Mucosa of rectum (tissue), 2 donors: Measurements from ENCODE around the gene B3GNT8.
A peak's percentile ranks its signal among the peaks of the same experiment; 100 is the strongest.
"Not testable (repeated sequence)": the region's sequence is repeated elsewhere in the genome, so short reads cannot be mapped to it uniquely, and the experiment has no call there.

ENCODE experiments used
- H3K27ac ChIP-seq, 2 donors: one replicate each; pipeline ENCODE4 v1.7.0; 2013; ENCODE audit warnings: inconsistent platforms in 2 of 2, low read depth in 2 of 2, low read length in 2 of 2
- H3K27me3 ChIP-seq, 2 donors: one replicate each; pipeline ENCODE4 v1.7.0; 2013; ENCODE audit warnings: low read length in 2 of 2; ENCODE audit not compliant: control insufficient read depth in 2 of 2, insufficient read depth in 2 of 2
- H3K36me3 ChIP-seq, 2 donors: one replicate each; pipeline ENCODE4 v1.7.0; 2013; ENCODE audit warnings: low read length in 2 of 2; ENCODE audit not compliant: control insufficient read depth in 2 of 2, insufficient read depth in 2 of 2
- H3K4me1 ChIP-seq, 2 donors: one replicate each; pipeline ENCODE4 v1.7.0; 2013; ENCODE audit warnings: low read length in 2 of 2, mild to moderate bottlenecking in 1 of 2; ENCODE audit not compliant: control insufficient read depth in 2 of 2, insufficient read depth in 2 of 2
- H3K4me3 ChIP-seq, 2 donors: one replicate each; pipeline ENCODE4 v1.7.0; 2013; ENCODE audit warnings: low read length in 2 of 2
- H3K9ac ChIP-seq, 2 donors: one replicate each; pipeline ENCODE4 v1.7.0; 2013; ENCODE audit warnings: low read length in 2 of 2, low read depth in 1 of 2, mild to moderate bottlenecking in 1 of 2
- H3K9me3 ChIP-seq, 2 donors: one replicate each; pipeline ENCODE4 v1.7.0; 2013; ENCODE audit warnings: low read length in 2 of 2; ENCODE audit not compliant: control insufficient read depth in 2 of 2
- donor health status: healthy.
- donor health status: Normal muscosa, but diverticular disease.

B3GNT8 gene

DNA sequence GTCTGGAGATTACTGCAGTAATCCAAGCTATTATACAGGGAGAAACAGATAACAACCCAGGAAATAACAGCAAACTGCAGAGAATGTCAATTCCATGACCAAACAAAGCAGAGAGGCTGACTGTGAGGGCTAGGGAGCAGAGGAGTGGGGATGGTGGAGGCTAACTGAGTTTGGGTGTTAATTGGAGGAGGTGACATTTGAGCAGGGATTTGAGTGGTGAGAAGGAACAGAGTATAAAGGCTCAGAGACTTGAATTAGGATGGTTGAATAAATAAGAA is 9.4 kb upstream of the B3GNT8 start:
- H3K4me3 ChIP-seq = no peak overlapping the region
- no peaks in the 10 kb centered on the region for H3K9me3 ChIP-seq
- peak overlapping the region; percentile 44 to 48 for H3K27ac ChIP-seq
- peaks cover 8 to 13% of the 10 kb centered on the region in 2 donors for H3K4me1 ChIP-seq
- peak overlapping the region in 1 of 2 donors; percentile 26 for H3K9ac ChIP-seq
- H3K36me3 ChIP-seq = peaks cover 22 to 31% of the 10 kb centered on the region in 2 donors
- no peaks in the 10 kb centered on the region for H3K27me3 ChIP-seq

DNA sequence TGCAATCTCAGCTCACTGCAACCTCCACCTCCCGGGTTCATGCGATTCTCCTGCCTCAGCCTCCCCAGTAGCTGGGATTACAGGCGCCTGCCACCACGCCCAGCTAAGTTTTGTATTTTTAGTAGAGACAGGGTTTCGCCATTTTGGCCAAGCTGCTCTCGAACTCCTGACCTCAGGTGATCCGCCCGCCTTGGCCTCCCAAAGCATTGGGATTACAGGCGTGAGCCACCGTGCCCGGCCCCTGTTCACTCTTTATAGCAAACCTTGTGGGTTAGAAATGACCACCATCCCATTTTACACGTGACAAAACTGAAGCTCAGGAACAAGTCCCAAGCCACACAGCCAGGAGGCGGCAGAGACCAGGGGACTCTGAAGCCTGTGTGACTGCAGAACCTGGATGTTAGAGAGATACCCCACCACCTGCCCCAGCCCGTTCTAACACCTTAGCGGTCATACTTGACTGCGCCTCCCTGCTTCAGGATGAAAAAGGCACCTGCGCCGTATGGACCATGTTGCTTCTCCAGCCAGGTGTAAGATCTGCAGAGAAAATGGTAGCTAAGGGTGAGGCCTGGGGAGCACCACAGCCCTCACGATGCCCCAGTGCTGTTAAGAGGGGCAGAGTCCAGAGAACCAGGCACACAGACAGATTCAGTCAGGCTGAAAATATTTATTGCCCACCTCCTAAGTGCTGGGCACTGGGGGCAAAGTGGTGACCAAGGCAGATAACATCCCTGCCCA is 8.9 kb upstream of the B3GNT8 start:
- Histone ChIP-seq H3K27me3 (no peaks in the 10 kb centered on the region), H3K4me1 (peaks cover 8 to 13% of the 10 kb centered on the region in 2 donors), H3K4me3 (no peak overlapping the region), H3K27ac (peak overlapping the region in 1 of 2 donors; percentile 32), H3K9ac (no peak overlapping the region), H3K9me3 (no peaks in the 10 kb centered on the region), H3K36me3 (peaks cover 22 to 34% of the 10 kb centered on the region in 2 donors)

DNA sequence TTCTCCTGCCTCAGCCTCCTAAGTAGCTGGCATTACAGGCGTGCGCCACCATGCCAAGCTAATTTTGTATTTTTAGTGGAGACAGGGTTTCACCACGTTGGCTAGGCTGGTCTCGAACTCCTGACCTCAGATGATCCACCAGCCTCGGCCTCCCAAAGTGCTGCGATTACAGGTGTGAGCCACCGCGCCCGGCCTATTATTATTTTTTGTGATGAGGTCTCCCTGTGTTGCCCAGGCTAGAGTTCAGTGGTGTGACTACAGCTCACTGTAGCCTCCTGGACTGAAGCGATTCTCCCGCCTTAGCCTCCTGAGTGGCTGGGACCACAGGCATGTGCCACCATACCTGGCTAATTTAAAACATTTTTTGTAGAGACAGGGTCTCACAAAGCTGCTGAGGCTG is 8.2 kb upstream of the B3GNT8 start:
- H3K9me3 ChIP-seq, H3K9ac ChIP-seq, H3K27ac ChIP-seq, H3K27me3 ChIP-seq, H3K4me3 ChIP-seq: not testable (repeated sequence)
- Histone ChIP-seq H3K4me1 (peaks cover 8 to 13% of the 10 kb centered on the region in 2 donors), H3K36me3 (peaks cover 22 to 34% of the 10 kb centered on the region in 2 donors)

DNA sequence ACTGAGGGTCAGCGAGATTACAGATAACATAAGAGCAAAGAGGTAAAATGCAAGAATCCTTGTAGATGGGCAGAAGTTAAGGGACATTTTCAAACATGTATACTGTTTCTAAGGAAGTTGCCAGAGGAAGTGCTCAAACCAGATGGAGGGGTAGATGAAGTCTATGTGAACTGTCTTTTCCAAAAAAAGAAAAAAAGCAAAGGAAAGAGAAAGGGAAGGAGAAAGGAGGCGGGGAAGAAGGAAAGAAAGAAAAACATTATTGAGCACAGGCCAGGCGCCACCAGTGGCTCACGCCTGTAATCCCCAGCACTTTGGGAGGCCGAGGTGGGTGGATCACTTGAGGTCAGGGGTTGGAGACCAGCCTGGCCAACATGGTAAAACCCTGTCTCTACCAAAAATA is 7.3 kb upstream of the B3GNT8 start:
- Histone ChIP-seq H3K4me1 (peaks cover 3 to 10% of the 10 kb centered on the region in 2 donors), H3K27me3 (no peaks in the 10 kb centered on the region), H3K4me3 (no peak overlapping the region), H3K36me3 (peaks cover 22 to 34% of the 10 kb centered on the region in 2 donors), H3K27ac (no peak overlapping the region), H3K9me3 (no peaks in the 10 kb centered on the region), H3K9ac (no peak overlapping the region)

DNA sequence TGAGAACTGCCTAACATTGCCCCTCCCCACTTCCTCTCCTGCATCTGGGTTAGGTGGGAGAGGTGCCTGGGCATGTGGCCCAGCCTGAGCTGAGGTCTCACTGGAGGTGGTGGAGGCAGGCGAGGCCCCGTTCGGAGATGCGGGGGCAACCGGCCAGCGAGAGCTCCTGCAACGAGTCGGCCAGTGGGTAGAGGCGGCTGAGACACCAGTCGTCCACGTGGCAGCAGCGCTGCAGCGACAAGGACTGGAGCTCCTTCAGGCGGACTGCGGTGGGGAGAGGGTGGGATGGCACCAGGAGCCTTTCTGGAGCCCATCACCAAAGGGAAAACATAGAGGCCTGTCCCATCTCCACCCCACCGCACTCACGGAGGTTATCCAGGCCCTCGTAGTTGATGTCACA is 6.0 kb upstream of the B3GNT8 start:
- Histone ChIP-seq H3K4me1 (peaks cover 6 to 9% of the 10 kb centered on the region in 2 donors), H3K9me3 (no peaks in the 10 kb centered on the region), H3K27ac (no peak overlapping the region), H3K9ac (no peak overlapping the region), H3K27me3 (no peaks in the 10 kb centered on the region), H3K4me3 (no peak overlapping the region), H3K36me3 (peaks cover 22 to 34% of the 10 kb centered on the region in 2 donors)

DNA sequence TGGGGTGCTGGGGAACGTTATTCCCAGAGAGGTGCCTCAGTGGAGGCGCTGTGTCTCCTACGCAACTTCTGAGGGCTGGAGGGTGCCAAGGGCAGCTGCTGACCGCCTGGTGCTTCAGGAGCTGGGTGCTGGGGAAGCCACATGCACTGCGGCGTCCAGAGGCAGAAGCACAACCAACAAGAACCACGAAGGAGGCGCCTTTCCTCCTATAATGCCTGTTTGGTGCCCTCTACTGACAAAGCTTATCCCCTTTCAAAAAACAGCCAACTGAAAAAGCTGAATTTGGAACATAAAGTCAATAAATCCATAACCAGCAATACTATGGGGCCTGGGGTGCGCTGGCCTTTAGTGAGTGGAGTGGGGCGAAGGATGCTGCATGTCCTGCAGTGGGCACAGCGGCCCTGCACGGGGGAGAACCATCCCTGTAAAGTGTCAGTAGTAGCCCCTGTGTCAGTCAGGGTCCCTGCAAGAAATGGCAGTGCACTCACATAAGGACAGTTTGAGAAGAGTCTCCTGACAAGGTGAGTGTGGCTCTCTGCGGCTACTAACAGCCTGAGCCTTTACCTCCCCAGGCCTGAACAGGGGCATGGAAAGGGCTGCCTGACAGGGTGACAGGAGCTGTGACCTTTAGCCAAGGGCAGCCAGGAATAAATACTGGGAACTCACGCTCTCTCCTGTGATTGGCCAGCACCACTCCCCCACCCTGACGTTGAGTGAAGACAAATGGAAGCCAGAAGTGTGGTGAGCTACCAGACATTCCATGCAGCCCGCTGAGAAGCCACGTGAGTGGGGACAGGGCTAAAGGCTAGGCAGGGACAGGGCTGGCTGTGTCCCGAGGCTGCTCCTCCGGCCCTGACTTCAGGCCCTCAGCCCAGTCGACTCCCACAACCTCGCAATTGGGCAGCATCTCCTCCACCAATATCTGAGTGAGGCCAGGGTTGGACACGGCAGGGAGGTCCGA is 4.5 kb upstream of the B3GNT8 start:
- H3K4me3 ChIP-seq = no peak overlapping the region

DNA sequence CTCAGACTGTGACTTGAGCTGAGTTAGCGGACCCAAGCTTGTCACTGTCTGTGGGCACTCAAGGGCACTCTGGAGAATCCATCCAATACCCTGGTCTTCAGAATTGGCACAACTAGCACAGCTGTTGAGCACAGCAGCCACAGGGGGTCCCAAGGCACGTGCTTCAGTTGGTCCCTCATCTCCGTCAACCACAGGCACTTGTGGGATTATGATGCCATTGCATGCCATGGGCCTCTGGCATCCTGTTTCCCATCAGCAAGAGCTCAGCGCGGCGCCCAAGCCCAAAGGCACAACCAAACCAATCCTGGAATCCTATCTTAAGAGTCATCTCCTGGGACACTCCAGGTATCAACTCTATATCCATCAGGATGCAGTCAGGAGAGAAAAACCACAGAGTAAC is 3.7 kb upstream of the B3GNT8 start:
- no peaks in the 10 kb centered on the region for H3K27me3 ChIP-seq
- peaks cover 18 to 19% of the 10 kb centered on the region in 2 donors for H3K4me1 ChIP-seq
- no peak overlapping the region for H3K4me3 ChIP-seq
- no peak overlapping the region for H3K27ac ChIP-seq
- H3K9me3 ChIP-seq = no peaks in the 10 kb centered on the region
- H3K9ac ChIP-seq = no peak overlapping the region
- H3K36me3 ChIP-seq = peaks cover 20 to 23% of the 10 kb centered on the region in 2 donors

More for the DNA sequence above, 4.5 kb upstream of the B3GNT8 start:
- H3K9me3 ChIP-seq = no peaks in the 10 kb centered on the region
- peaks cover 17 to 28% of the 10 kb centered on the region in 2 donors for H3K36me3 ChIP-seq
- H3K27ac ChIP-seq = no peak overlapping the region
- H3K9ac ChIP-seq = no peak overlapping the region
- H3K27me3 ChIP-seq = no peaks in the 10 kb centered on the region
- H3K4me1 ChIP-seq = peaks cover 14 to 19% of the 10 kb centered on the region in 2 donors

DNA sequence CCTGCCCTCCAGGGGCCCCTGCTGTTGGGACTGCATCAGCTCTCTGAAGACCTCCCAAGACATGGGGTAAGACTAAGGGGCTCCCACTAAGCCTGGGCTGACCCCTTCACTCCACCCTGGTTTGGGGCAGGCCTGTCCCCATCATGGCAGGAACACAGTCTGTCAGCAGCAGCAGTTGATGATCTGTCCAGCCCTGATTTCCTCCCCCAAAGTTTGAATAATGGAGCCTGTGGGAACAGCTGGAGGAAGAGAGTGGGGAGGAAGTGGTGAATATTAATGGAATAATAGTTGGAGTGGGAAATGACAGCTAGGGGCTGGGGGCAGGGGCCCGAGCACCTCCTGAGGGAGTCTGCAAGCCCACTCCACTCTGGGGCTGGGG is 1.3 kb upstream of the B3GNT8 start:
- Histone ChIP-seq H3K9ac (peak overlapping the region in 1 of 2 donors; percentile 77), H3K9me3 (no peaks in the 10 kb centered on the region), H3K27ac (peak overlapping the region; percentile 90 to 94), H3K4me3 (peak overlapping the region; percentile 73 to 90), H3K4me1 (peaks cover 34 to 40% of the 10 kb centered on the region in 2 donors), H3K27me3 (no peaks in the 10 kb centered on the region), H3K36me3 (peaks cover 35 to 37% of the 10 kb centered on the region in 2 donors)

DNA sequence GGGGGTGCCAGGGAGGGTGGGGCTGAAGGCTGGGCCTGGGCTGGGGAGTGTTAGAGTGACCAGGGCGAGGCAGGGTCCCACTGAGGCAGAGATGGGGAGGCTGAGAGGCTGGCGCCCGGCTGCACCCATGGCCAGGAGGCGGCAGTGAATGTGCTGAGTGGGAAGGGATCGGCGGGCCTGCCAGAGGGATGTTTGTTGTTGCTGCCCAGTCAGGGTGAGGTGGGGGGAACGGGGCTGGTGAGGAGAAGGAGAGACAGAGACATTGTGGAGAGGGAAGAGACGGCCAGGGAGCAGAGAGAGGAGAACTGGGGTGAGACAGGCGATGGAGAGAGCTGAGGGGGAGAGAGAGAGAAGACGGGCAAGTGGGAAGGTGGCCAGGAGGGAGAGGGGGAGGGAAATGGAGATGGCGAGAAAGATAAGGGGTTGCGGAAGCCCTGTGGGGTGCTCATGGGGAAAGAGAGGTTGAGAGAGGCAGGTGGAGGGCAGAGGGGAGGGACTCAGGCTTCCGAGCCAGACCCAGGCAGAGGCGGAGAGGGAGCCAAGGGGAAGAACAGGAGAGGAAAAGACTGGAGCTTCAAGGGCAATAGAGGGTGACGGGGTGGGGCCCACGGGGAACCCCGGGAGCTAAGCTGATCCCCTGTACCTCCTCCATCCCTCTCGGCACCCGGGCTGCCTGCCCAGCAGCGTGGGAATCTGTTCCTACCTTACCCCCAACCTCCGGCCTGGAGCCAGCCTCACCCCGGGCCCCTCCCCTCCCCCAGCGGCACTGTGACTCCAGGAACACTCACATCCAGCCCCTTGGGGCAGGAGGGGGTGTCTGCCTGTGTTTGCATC is 690 bp upstream of the B3GNT8 start:
- Histone ChIP-seq H3K27ac (peak overlapping the region; percentile 90 to 94), H3K4me3 (peak overlapping the region; percentile 73 to 90), H3K4me1 (peaks cover 34 to 40% of the 10 kb centered on the region in 2 donors), H3K27me3 (no peaks in the 10 kb centered on the region), H3K36me3 (peaks cover 33 to 35% of the 10 kb centered on the region in 2 donors), H3K9me3 (no peaks in the 10 kb centered on the region), H3K9ac (peak overlapping the region; percentile 76 to 77)
